ENCODE results near the gene ENHO. TPM values are rescaled to one million over a fixed set of nuclear protein-coding genes. Genes with fewer than 3 reads are reported as not detected.

ENHO gene
- total and polyA plus RNA-seq, 8 donors, result 0.26 to 1.9 (median 1.3) TPM

DNA sequence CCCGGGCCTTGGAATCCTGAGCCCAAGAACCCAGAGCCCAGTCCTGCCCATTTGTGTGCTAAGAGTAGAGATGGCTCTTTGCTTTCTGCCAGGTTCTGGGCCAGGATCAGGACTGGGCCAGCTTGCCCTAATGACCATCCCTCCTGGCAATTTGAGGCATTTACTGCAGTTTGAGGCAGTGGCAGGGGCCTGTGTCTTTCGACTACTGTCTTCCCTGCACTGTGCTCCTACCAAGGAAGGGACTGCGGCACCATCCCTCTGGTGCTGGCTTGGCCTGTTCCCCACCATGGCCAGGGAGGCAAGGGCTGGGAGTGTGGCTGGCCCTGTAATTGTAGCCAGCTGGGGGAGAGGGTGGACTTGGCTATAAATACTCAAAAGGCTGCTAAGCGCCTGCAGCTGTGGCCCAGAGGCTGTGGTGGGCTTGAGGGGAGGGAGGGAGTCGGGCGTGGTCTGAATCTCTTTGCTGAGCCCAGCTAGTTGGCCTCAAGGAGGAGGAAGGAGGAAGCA, 4.6 kb downstream of the ENHO start:
- ATAC-seq, result no peak
- intact Hi-C loops (cut with DNase I), result no loop called here
- H3K27ac ChIP-seq, result no peak overlapping the region
- no peaks in the 10 kb centered on the region for H3K36me3 ChIP-seq
- no peak overlapping the region for H3K4me3 ChIP-seq
- H3K9me3 ChIP-seq, result no peaks in the 10 kb centered on the region
- no peak for TF ChIP-seq CTCF (IDR thresholded peaks at IDR 0.05)
- DNase-seq, result no peak
- peaks cover 0 to 14% of the 10 kb centered on the region in 2 donors for H3K27me3 ChIP-seq
- H3K4me1 ChIP-seq, result peaks cover 0 to 5% of the 10 kb centered on the region in 2 donors

- Histone ChIP-seq H3K27ac (no peak overlapping the region), H3K36me3 (no peaks in the 10 kb centered on the region), H3K27me3 (peaks cover 0 to 6% of the 10 kb centered on the region in 2 donors), H3K4me1 (no peaks in the 10 kb centered on the region), H3K9me3 (no peaks in the 10 kb centered on the region), H3K4me3 (no peak overlapping the region)
- no peak for TF ChIP-seq CTCF (IDR thresholded peaks at IDR 0.05)
- intact Hi-C loops (cut with DNase I), result no loop called here
- DNase-seq (no peak), ATAC-seq (no peak)
Observed at GRCh38 chr9:34517185-34517584, 5.6 kb downstream of the ENHO start.

- ATAC-seq (no peak), DNase-seq (no peak)
- no peaks in the 10 kb centered on the region for H3K4me1 ChIP-seq
- H3K27me3 ChIP-seq, result no peaks in the 10 kb centered on the region
- intact Hi-C loops (cut with DNase I), result no loop called here
- no peak overlapping the region for H3K4me3 ChIP-seq
- no peaks in the 10 kb centered on the region for H3K9me3 ChIP-seq
- TF ChIP-seq CTCF (IDR thresholded peaks at IDR 0.05), result no peak
- H3K36me3 ChIP-seq, result no peaks in the 10 kb centered on the region
- no peak overlapping the region for H3K27ac ChIP-seq
Observed at GRCh38 chr9:34515959-34516358, 6.8 kb downstream of the ENHO start.

GRCh38 chr9:34514816-34515215, 8.0 kb downstream of the ENHO start:
- no peak overlapping the region for H3K4me3 ChIP-seq
- no peak for DNase-seq
- H3K36me3 ChIP-seq, result no peaks in the 10 kb centered on the region
- H3K4me1 ChIP-seq, result no peaks in the 10 kb centered on the region
- H3K9me3 ChIP-seq, result no peaks in the 10 kb centered on the region
- no peak overlapping the region for H3K27ac ChIP-seq
- ATAC-seq, result no peak
- no peaks in the 10 kb centered on the region for H3K27me3 ChIP-seq
- intact Hi-C loops (cut with DNase I), result no loop called here
- no peak for TF ChIP-seq CTCF (IDR thresholded peaks at IDR 0.05)

GRCh38 chr9:34514401-34514800, 8.4 kb downstream of the ENHO start:
- intact Hi-C loops (cut with DNase I), result no loop called here
- TF ChIP-seq CTCF (IDR thresholded peaks at IDR 0.05), result no peak
- ATAC-seq (no peak), DNase-seq (no peak)
- H3K36me3 ChIP-seq, result no peaks in the 10 kb centered on the region
- H3K27me3 ChIP-seq, result no peaks in the 10 kb centered on the region
- no peaks in the 10 kb centered on the region for H3K4me1 ChIP-seq
- H3K4me3 ChIP-seq, result no peak overlapping the region
- H3K9me3 ChIP-seq, result no peaks in the 10 kb centered on the region
- no peak overlapping the region for H3K27ac ChIP-seq
